Measurements from ENCODE around the gene POGK.

DNA sequence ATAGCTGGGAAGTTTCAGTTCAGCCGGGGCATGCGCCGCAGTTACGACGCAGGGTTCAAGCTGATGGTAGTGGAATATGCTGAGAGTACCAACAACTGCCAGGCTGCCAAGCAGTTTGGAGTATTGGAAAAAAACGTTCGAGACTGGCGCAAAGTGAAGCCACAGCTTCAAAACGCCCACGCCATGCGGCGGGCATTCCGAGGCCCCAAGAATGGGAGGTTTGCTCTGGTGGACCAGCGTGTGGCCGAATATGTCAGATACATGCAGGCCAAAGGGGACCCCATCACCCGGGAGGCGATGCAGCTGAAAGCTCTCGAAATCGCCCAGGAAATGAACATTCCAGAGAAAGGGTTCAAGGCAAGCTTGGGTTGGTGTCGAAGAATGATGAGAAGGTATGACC is 9.9 kb downstream of the POGK start:
- TF ChIP-seq, protein P1, sequence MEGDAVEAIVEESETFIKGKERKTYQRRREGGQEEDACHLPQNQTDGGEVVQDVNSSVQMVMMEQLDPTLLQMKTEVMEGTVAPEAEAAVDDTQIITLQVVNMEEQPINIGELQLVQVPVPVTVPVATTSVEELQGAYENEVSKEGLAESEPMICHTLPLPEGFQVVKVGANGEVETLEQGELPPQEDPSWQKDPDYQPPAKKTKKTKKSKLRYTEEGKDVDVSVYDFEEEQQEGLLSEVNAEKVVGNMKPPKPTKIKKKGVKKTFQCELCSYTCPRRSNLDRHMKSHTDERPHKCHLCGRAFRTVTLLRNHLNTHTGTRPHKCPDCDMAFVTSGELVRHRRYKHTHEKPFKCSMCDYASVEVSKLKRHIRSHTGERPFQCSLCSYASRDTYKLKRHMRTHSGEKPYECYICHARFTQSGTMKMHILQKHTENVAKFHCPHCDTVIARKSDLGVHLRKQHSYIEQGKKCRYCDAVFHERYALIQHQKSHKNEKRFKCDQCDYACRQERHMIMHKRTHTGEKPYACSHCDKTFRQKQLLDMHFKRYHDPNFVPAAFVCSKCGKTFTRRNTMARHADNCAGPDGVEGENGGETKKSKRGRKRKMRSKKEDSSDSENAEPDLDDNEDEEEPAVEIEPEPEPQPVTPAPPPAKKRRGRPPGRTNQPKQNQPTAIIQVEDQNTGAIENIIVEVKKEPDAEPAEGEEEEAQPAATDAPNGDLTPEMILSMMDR (conservative IDR thresholded peaks at IDR 0.05; ENCODE audit: low read depth in 2 of 2) = no peak
- no peak for TF ChIP-seq EZH2 (IDR thresholded peaks at IDR 0.05; ENCODE audit: low read depth, unreplicated experiment)
- no peak for TF ChIP-seq ZNF462 (CRISPR knock-in tag; IDR thresholded peaks at IDR 0.05)
- no peak for TF ChIP-seq POLR2AphosphoS5 (IDR thresholded peaks at IDR 0.05; ENCODE audit: low read depth)
